Brain pericyte (primary cell): ENCODE measurements around the gene SYNE2.

Experiments used
- DNase-seq: peaks from one replicate; pipeline ENCODE4 v3.0.0-alpha.2; 2012; ENCODE audit warnings: low read depth, low spot score

The SYNE2 gene

DNA sequence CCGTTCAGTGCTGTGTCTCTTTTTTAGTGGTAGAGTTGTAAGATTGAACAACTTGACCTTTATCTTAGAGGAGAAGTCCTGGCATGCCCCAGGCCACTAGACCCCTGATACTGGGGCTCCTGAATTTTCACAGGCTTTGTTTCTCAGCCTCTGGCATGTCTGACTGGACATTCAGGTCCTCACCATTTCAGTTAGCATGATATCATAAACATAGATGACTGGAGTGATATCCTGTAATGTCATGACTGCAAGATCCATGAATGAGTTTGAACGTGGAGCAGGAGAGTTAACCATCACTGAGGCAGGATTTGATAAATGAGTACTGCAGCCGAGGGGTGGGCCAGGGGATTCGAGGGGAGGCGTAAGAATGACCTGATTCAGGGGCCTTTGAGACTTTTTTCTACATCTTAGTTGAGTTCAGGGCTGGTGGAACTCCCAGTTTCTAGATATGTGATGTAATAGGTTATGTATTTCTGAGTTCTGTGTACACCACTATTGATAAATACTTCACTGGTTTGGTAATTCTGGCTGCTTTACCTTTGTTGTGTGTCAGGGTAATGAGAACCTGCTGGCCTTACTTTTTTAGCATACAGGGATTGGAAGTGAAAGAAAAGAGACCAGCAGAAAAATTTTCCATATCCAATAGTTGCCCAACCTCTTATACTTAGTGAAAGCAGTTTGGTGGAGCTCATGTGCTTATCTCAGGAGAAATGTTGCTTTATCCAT, 217.0 kb downstream of the SYNE2 start:
- DNase-seq = no peak

- no peak for DNase-seq
Observed at GRCh38 chr14:64074961-64075612, 222.3 kb downstream of the SYNE2 start.

- DNase-seq = no peak
Observed at GRCh38 chr14:64075613-64076005, 222.8 kb downstream of the SYNE2 start.

GRCh38 chr14:64080452-64080851, 227.6 kb downstream of the SYNE2 start:
- DNase-seq = no peak

- no peak for DNase-seq
Observed at GRCh38 chr14:64081174-64081746, 228.5 kb downstream of the SYNE2 start.

DNA sequence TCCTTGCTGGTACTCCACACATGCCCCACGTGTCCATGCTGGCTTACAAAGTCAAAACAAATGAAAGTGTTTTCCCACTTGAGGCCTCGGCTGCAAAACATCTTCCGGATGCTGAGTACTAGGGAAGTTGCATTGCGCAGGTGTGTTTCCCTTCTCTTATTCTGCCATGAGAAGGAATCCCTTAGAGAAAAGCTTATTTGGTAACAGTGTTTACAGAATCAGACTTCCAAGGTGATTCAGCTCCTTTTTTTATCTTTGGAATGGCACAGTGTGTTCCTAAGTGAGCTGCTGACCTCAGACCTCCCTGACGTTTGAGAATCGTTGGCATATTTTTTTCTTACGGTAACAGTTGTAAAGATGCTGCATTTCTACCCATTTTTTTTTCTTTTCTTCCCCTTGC, 230.0 kb downstream of the SYNE2 start:
- DNase-seq = no peak

DNA sequence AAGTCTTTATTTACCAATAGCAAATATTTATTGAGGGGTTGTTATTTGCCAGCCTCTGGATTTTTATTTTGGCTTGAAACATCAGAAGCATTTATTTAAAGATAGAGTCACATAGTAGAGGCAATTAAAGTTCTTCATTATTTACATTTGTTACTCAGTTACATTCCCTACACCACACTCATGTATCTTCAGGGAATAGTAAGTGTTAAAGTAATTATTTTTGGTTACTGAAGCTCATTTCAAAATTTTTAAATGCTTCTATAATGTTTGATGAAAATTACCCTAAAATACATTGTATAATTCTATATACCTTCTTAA, 235.8 kb downstream of the SYNE2 start:
- no peak for DNase-seq

- DNase-seq = no peak
Observed at GRCh38 chr14:64089920-64090319, 237.1 kb downstream of the SYNE2 start.

DNA sequence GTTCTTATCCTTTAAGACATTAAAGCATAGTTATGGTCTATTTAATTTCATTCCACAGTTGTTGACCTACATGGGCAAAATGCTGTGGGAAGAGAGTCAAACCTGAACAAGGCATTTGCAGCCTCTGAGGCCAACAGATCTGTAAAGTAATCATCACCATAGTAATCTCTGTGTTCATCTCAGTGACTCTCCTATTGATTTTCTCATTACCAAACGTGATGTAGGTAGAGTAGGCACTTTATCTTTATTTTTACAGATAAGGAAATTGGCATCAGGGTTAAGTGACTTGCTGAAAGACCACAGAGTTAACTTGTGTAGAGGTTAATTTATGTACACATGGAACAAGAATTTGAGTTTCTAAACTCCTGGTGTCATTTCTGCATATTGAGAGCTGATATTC, 238.4 kb downstream of the SYNE2 start:
- no peak for DNase-seq

GRCh38 chr14:64092338-64092737, 239.5 kb downstream of the SYNE2 start:
- no peak for DNase-seq

- no peak for DNase-seq
Observed at GRCh38 chr14:64092940-64093339, 240.1 kb downstream of the SYNE2 start.

DNA sequence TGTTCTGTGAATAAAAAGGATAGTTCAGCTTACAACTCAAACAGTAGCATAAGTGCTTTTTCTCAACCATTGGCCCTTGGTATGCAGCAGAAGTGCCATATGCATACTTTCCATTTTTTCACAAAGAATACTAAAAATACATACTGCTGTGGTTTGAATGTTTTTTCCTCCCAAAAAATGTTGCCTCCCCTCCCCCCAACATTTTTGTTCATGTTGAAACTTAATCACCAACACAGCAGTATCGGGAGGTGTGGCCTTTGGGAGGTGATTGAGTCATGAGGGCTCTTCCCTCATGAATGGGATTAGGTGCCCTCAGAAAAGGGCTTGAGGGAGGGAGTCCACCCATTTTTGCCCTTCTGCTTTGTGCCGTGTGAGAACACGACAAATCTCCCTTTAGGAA, 242.8 kb downstream of the SYNE2 start:
- DNase-seq = no peak

- DNase-seq = no peak
Observed at GRCh38 chr14:64098120-64098519, 245.3 kb downstream of the SYNE2 start.

DNA sequence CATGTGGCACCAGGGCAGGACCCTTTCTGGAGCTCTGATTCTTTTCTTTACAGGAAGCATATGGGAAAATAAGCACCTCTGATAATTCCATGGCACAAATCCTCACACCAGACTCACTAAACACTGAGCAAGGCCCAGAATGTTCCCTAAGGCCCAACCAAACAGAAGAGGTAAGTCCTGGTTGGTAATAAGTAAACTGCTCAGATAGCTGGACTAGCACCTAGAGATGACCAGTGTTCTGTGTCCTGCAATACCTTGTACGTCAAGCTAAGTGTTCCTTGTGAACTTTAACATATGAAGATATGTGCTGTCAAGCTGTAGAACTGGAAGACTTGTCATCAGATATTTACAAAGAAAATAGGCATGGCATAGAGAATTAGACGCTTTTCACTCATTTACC, 254.6 kb downstream of the SYNE2 start:
- no peak for DNase-seq

GRCh38 chr14:64109819-64110554, 257.2 kb downstream of the SYNE2 start:
- no peak for DNase-seq

DNA sequence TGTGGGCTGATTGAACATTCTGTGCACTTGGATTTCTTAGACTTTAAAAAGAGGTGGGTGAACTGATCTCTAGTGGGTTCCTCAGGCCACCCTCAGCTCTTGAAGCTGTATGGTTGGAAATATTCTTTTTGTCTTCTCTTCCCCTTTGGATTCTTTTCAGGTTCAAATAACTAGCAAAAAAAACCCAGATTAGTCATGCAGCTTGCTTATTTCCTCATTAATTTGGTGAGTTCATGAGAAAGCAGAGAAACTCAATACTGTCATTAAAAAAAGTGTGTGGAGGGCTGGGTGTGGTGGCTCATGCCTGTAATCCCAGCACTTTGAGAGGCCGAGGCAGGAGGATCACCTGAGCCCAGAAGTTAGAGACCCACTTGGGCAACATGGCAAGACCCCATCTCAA, 258.0 kb downstream of the SYNE2 start:
- no peak for DNase-seq

- DNase-seq = no peak
Observed at GRCh38 chr14:64112867-64113678, 260.3 kb downstream of the SYNE2 start.

GRCh38 chr14:64114166-64114565, 261.4 kb downstream of the SYNE2 start:
- no peak for DNase-seq

GRCh38 chr14:64114796-64115195, 262.0 kb downstream of the SYNE2 start:
- DNase-seq = no peak

GRCh38 chr14:64115401-64115800, 262.6 kb downstream of the SYNE2 start:
- DNase-seq = no peak

- DNase-seq = peak; percentile 48
Observed at GRCh38 chr14:64117671-64118402, 265.0 kb downstream of the SYNE2 start.
